Suppressor macrophage (primary cell): ENCODE results near the gene UQCRFS1.
"Not testable (repeated sequence)": the region's sequence is repeated elsewhere in the genome, so short reads cannot be mapped to it uniquely, and the experiment has no call there.

Experiments used
- DNase-seq, 4 experiments: peaks; one replicate each; pipeline ENCODE4 v3.0.0-alpha.2; 2020 to 2022

The UQCRFS1 gene

GRCh38 chr19:29214411-29214810 lies 1.5 kb upstream of the UQCRFS1 start:
- DNase-seq, result no peak

DNA sequence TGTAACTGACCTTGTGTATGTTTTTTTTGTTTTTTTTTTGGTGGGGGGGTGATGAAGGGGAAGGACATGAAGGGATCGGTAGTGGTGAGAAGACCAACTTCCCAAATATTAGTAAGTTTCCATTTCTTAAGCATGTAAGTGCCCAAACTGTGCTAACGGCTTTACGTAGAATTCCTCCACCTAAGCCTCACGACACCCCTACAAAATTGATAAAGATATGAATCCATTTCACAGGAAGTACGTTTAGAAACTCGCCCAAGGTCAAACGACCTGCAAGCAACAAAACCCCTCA lies 649 bp downstream of the UQCRFS1 start:
- peak in 1 of 4 experiments; percentile 31 for DNase-seq

DNA sequence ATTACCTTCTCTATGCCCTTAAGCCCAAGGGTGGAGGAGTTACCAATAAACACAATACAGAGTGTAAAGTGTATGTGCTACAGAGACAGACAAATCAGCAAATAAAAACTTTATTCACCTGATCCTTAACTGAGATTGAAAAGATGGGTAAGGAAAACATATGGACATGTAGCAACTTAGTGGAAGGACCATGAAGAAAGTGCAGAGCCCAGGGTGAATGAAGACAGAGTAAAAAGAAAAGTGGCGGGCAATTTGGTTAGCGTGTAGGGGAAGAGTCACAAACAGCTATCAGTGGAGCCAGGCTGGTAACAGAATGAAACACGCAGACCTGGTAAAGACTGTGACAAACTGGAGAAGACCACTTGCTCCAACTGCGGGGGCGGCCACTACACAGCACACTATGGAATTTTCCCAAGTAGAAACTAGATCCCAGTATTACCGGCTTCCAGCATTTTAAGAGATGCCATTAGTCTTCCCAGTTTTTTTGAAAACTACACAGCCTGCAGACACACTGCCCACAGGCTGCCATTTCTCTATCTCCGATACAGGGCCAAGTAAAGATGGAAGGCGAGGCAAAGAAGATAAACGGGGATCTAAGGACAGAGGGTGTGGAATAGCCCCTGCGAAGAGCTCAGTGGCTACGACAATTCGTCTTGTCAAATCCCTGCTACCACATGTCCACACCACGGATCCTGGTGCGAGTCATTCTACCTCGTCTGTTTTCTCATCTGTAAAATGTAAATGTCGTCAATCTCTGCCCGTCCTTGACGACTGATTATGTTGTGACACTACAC lies 1.2 kb downstream of the UQCRFS1 start:
- DNase-seq, result peak in 3 of 4 experiments; percentile 22 to 47 (median 30)

DNA sequence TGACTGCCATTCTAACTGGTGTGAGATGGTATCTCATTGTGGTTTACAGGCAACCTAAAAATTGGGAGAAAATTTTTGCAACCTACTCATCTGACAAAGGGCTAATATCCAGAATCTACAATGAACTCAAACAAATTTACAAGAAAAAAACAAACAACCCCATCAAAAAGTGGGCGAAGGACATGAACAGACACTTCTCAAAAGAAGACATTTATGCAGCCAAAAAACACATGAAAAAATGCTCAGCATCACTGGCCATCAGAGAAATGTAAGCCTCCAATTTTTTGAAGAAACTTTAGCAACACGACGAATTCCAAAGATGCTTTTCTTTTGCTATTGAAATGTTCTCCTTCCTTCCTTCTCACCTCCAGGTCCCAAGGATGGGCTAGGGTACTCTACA lies 1.9 kb downstream of the UQCRFS1 start:
- DNase-seq, result not testable (repeated sequence)

DNA sequence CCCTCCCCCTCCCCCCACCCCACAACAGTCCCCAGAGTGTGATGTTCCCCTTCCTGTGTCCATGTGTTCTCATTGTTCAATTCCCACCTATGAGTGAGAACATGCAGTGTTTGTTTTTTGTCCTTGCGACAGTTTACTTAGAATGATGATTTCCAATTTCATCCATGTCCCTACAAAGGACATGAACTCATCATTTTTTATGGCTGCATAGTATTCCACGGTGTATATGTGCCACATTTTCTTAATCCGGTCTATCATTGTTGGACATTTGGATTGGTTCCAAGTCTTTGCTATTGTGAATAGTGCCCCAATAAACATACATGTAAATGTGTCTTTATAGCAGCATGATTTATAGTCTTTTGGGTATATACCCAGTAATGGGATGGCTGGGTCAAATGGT lies 2.4 kb downstream of the UQCRFS1 start:
- DNase-seq, result not testable (repeated sequence)

DNA sequence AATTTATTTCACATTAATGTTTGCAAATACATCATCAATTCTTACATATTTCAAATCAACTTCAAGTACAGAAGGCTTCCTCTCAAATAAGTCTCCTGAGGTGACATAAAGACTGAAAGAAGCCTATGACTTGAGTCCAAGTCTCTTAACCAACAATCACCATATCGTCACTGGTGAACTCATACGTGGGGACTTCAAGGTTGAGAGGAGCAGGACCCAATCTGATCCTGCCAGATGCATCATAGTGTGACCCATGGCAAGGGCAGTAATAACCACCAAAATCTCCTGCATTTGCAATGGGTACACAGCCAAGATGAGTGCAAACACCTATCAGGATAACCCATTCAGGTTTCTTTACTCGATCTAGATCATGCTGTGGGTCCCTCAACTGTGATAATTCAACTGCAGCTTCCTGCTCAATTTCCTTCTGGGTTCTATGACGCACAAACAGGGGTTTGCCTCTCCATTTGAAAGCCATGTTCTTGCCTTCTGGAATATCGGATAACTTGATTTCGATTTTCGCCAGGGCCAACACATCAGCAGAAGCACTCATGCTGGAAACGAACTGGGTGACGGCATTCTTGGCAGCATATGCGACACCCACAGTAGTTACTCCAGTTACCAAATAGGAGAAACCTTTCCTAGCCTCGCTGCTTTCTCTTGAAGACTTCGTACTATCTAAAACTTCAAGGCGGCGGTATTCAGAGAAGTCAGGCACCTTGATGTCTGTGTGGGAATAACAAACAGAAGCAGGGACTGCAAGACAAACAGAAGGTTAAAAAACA lies 5.4 kb downstream of the UQCRFS1 start:
- not testable (repeated sequence) for DNase-seq

GRCh38 chr19:29206453-29206852 lies 6.5 kb downstream of the UQCRFS1 start:
- DNase-seq, result no peak

DNA sequence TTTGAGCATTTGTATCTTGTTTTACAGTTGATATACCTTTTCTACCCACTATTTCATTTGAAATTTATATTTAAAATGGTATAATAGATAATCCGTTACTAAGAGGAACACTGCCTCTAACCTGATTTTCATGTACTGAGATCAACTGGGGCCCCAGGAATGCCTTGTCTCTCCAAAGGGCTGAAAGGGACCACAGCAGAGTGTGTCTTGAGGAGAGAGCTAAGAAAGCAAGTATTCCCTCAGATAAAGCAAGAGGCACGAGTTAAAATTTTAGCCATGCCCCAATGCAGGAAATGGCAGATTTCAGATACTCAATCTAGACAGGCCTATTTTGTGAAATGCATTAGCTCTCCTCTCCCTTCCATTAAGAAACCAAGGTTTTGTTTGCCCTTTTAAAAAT lies 10.7 kb downstream of the UQCRFS1 start:
- DNase-seq, result no peak

GRCh38 chr19:29201855-29202254 lies 11.1 kb downstream of the UQCRFS1 start:
- no peak for DNase-seq

- no peak for DNase-seq
These were observed 18.3 kb downstream of the UQCRFS1 start for GRCh38 chr19:29194658-29195057.

GRCh38 chr19:29193155-29193554 lies 19.8 kb downstream of the UQCRFS1 start:
- DNase-seq, result no peak

DNA sequence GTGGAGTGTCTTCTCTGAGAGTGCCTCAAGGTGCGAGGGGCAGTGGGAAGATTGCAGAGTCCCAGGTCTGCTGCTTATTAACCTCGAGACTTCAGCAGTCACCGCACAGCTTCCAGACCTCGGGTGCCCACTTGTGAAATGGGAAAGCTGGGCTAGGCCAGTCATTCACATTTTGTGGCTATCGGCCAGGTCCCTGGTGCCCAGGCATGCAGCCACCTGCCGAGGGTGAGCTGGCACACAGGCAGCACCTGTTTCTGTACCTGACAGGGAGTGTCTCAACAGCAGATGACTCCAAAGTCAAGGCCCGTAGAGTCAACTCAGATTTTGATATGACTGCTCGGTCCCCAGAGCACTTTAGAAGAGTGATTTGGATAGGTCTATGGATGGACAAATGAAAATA lies 21.9 kb downstream of the UQCRFS1 start:
- DNase-seq, result no peak

GRCh38 chr19:29189033-29189360 lies 24.0 kb downstream of the UQCRFS1 start:
- no peak for DNase-seq

DNA sequence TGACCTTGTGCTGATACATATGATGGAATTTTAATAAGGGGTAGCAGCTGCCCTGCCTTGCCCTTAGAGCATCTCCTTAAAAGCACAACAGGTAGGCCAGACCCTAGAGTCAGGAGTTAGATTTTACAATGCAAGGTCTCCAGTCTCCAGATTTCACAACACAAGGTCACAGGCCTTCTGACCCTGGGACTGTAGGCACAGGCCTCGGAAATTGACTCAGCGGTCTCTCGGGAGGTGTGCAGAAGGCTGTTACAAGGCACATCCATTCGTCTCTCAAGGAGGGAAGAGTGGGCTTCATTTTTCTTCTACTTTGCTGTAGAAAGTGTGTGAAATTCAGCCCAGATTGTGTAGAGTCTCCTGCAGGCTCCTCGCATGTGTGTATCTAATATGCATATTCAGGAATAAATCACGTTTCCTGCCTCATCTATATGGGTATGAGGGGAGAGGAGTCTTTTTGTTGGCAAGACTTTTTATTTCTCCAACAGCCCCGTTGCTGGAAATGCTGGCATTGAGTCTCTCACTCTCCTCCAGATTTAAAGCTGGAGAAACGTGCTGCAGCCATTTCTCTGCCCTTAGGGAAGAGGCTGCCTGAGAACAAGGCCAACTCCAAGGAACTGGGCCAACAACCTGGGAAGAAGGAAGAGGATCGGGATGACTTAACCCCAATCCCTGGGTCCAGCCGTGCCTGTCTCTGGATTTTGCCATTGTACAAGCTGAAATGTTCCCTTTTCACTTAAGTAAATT lies 24.5 kb downstream of the UQCRFS1 start:
- no peak for DNase-seq

DNA sequence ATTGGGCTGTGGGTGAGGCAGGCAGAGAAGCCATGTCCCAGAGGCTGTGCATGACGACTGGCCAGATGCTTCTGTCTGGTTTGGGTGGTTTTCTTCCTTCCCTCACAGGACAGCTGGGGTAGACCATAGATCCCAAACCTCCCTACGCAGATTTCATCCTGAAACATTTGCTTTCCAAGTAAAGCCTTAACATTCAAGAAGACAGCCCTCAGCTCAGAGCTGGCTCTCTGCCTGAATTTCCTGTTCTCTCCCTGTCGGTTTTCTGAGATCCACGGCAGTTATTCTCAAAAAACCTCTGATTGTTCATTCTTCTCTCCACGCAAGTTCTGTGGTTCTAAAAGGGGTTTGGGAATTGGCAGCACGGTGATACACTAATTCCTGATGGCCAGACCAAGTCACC lies 25.3 kb downstream of the UQCRFS1 start:
- no peak for DNase-seq

DNA sequence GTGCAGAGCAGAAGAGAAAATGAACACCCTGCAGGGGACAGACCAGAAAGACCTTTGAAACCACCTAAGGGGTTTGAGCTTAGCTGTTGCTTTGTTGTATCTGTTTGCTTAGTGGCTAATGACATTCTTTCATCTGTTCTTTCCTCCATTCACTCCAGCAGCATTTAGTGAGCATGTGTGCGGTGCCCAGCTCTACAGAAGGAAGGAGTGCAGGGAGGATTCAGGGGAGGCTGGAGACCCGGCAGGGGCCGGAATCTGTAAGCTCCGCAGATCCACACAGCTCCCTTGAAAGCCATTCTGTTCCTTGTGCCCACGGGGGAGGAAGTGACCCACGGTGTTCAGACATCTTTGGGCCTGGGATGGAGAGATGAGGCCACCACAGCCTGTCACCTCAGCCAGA lies 27.5 kb downstream of the UQCRFS1 start:
- DNase-seq, result no peak

DNA sequence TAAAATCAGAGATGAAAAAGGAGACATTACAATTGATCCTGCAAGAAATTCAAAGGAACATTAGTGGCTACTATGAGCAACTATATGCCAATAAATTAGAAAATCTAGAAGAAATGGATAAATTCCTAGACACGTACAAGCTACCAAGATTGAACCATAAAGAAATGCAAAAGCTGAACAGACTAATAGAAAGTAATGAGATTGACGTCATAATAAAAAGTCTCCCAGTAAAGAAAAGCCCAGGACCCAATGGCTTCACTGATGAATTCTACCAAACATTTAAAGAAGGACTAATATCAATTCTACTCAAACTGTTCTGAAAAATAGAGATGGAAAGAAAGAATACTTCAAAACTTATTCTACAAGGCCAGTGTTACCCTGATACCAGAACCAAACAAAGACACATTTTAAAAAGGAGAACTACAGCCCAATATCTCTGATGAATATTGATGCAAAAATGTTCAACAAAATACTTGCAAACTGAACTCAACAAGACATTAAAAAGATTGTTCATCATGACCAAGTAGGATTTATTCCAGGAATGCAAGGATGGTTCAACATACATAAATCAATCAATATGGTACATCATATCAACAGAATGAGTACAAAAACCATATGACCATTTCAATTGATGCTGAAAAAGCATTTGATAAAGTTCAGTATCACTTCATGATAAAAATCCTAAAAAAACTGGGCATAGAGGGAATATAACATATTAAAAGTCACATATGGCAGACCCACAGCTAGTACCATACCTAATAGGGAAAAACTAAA lies 35.8 kb downstream of the UQCRFS1 start:
- no peak for DNase-seq

DNA sequence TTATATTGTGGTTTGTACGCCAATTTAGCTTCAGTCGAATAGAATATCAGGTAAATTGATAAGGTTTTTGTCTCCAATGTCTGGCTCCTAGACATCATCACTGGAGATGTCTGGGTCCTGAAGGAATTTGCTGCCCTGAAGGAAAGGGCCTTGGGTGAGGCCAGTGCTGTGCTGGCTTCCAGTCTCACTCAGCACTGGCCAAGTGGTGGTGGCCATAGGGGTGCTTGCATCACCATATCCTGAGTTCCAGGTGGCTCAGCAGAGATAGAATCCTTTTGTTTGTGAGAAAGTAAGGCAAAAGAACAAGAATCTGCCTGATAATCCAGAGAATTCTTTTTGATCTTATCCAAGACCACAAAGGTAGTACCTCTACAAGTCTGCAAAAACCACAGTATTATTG lies 39.1 kb downstream of the UQCRFS1 start:
- DNase-seq, result no peak

DNA sequence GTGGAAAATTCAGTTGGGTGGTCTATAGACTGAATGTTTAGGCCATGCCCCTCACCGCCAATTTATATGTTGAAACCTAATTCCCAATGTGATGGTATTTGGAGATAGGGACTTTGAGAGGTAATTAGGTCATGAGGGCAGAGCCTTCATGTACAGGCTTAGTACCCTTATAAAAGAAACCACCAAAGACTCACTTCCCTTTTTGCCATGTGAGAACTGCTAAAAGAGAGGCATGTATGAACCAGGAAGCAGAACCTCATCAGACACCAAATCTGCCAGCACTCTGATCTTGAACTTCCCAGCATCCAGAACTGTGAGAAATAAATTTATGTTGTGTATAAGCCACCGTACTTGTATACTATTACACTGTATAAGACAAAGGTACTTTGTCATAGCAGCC lies 40.6 kb downstream of the UQCRFS1 start:
- DNase-seq, result peak in 3 of 4 experiments; percentile 3 to 27 (median 4)

DNA sequence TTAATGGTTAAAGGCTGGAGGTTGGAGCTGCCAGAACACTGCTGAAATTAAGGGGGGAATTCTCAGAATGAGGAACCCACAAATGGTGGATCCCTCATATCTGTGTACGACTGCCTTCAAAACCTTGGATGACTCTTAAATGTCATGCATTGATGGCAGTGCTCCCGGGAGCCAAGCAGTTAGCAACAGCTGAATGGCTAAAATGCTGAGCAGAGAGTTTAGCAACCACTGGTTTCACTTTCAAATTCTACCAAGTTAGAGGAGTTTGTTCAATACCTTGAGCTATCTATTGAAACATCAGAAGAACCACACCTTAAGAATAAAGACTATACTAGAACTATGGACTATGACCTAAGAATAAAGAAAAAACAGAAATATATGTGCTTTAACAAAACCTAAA lies 41.4 kb downstream of the UQCRFS1 start:
- no peak for DNase-seq

DNA sequence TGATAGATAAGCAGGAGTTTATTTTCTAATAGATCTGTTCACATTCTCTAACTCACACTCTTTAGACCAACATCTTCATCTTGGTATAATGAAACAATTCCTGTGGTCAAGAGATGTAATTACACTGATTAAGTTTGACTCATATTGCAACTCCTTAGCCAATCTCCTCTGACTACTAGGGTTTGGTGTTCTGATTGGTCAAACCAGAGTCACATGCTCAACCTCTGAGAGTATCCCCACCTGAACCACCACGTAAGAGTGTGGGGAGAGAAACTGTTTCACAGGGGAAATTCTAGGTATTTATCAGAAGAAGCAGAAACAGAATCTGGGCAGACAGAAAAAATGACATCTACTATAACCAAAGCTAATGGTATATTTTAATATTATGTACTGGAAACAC lies 42.4 kb downstream of the UQCRFS1 start:
- no peak for DNase-seq

DNA sequence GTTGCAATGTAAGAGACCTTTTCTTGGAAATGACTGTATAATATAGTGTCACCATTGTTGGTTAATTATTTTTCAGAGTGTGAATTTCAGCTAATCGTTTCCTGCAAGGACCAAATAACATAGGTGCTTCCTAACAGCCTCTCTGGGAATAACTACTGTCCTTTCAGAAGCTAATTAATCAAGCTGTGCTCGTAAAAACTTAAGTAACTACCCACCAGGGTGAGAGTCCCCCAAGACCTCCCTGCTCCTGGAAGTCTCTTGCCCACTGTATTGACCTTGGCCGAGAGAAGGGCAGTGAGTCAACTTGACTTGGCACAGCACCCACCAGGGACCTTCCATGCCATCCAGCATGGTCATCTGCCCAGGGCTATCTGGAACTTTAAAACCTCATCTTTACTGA lies 50.3 kb downstream of the UQCRFS1 start:
- no peak for DNase-seq

GRCh38 chr19:29155683-29156082 lies 57.3 kb downstream of the UQCRFS1 start:
- no peak for DNase-seq
